ENCODE measurements around the gene TESMIN.

The TESMIN gene

GRCh38 chr11:68757711-68758110 lies 6.4 kb upstream of the TESMIN start:
- Histone ChIP-seq H3K9ac (ENCODE audit: low read length) (no peak overlapping the region), H3K4me1 (ENCODE audit: control insufficient read depth, low read depth, low read length) (no peaks in the 10 kb centered on the region), H3K36me3 (ENCODE audit: control insufficient read depth, low read depth, low read length) (no peaks in the 10 kb centered on the region), H3K27ac (ENCODE audit: low read length) (no peak overlapping the region), H3K4me3 (ENCODE audit: low read length) (no peak overlapping the region), H3K9me3 (ENCODE audit: control insufficient read depth, low read depth, low read length) (no peaks in the 10 kb centered on the region), H3K27me3 (ENCODE audit: control insufficient read depth, insufficient read depth, low read length) (no peaks in the 10 kb centered on the region)

DNA sequence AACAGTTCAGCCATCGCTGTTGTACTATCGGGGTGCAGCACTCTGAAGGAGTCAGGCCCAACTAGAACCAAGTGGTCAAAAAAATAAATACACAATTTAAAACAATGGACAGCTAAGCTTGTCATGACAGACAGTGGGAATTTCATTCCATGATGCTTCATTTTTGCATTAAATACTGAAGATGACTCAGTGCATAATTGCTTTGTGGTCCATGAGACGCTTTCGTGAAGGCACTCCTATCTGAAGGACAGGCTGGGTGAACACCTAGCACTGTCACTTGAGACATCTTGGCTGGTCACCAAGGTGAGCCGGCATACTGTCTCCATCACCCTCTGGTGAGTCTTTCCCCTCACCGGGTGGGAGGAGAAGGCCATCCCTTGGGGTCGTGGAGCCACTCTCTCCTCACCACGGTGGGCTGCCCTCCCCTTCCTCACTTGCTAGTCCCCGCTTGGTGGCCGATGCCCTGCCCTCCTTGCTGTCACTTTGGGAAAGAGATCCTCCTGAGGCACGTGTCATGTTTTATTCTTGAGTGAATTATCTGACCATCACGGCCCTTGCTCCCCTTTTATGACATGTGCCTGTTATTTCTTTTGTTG lies 4.9 kb upstream of the TESMIN start:
- no peaks in the 10 kb centered on the region for H3K9me3 ChIP-seq (ENCODE audit: control insufficient read depth, low read depth, low read length)
- H3K4me3 ChIP-seq (ENCODE audit: low read length), result no peak overlapping the region
- H3K9ac ChIP-seq (ENCODE audit: low read length), result no peak overlapping the region
- H3K27me3 ChIP-seq (ENCODE audit: control insufficient read depth, insufficient read depth, low read length), result no peaks in the 10 kb centered on the region
- H3K4me1 ChIP-seq (ENCODE audit: control insufficient read depth, low read depth, low read length), result no peaks in the 10 kb centered on the region
- H3K27ac ChIP-seq (ENCODE audit: low read length), result no peak overlapping the region
- no peaks in the 10 kb centered on the region for H3K36me3 ChIP-seq (ENCODE audit: control insufficient read depth, low read depth, low read length)

DNA sequence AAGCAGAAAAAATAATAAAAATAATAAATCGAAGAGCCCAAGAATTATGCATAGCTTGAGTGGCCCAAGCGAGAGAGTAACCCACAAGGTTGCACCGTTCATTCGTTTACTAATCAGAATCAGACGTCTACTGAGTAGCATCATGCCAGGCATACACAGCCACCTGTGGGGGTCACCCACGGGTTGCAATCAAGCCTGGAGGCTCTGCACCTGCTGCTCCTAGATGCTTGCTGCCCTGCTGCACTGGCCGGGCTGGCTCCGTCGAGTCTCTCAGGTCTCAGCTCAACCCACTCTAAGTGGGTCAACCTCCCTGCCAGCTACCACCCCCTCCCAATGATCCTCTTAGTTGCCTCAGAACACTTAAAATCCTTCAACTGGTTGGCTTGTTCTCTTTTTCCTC lies 2.0 kb upstream of the TESMIN start:
- no peaks in the 10 kb centered on the region for H3K9me3 ChIP-seq (ENCODE audit: control insufficient read depth, low read depth, low read length)
- H3K27me3 ChIP-seq (ENCODE audit: control insufficient read depth, insufficient read depth, low read length), result no peaks in the 10 kb centered on the region
- no peak overlapping the region for H3K4me3 ChIP-seq (ENCODE audit: low read length)
- H3K4me1 ChIP-seq (ENCODE audit: control insufficient read depth, low read depth, low read length), result peaks cover 14% of the 10 kb centered on the region
- no peaks in the 10 kb centered on the region for H3K36me3 ChIP-seq (ENCODE audit: control insufficient read depth, low read depth, low read length)
- H3K9ac ChIP-seq (ENCODE audit: low read length), result no peak overlapping the region
- no peak overlapping the region for H3K27ac ChIP-seq (ENCODE audit: low read length)

DNA sequence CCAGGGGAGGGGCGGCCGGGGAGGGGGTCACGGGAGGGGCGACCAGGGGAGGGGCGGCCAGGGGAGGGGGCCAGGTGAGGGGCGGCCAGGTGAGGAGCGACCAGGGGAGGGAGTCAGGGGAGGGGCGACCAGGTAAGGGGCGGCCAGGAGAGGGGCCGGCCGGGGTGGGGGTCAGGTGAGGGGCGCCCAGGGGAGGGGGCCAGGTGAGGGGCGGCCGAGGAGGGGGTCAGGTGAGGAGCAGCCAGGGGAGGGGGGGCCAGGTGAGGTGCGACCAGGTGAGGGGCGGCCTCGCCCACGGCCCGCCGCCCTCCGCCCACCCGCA lies 355 bp downstream of the TESMIN start:
- Histone ChIP-seq H3K27me3 (ENCODE audit: control insufficient read depth, insufficient read depth, low read length) (no peaks in the 10 kb centered on the region), H3K36me3 (ENCODE audit: control insufficient read depth, low read depth, low read length) (peaks cover 12% of the 10 kb centered on the region), H3K9me3 (ENCODE audit: control insufficient read depth, low read depth, low read length) (no peaks in the 10 kb centered on the region), H3K27ac (ENCODE audit: low read length) (no peak overlapping the region), H3K4me3 (ENCODE audit: low read length) (peak overlapping the region; percentile 35), H3K4me1 (ENCODE audit: control insufficient read depth, low read depth, low read length) (peaks cover 19% of the 10 kb centered on the region), H3K9ac (ENCODE audit: low read length) (no peak overlapping the region)

- Histone ChIP-seq H3K9me3 (ENCODE audit: control insufficient read depth, low read depth, low read length) (no peaks in the 10 kb centered on the region), H3K27me3 (ENCODE audit: control insufficient read depth, insufficient read depth, low read length) (no peaks in the 10 kb centered on the region), H3K4me3 (ENCODE audit: low read length) (peak overlapping the region; percentile 69), H3K9ac (ENCODE audit: low read length) (peak overlapping the region; percentile 81), H3K36me3 (ENCODE audit: control insufficient read depth, low read depth, low read length) (peaks cover 17% of the 10 kb centered on the region), H3K4me1 (ENCODE audit: control insufficient read depth, low read depth, low read length) (peaks cover 19% of the 10 kb centered on the region), H3K27ac (ENCODE audit: low read length) (peak overlapping the region; percentile 69)
These were observed 921 bp downstream of the TESMIN start for GRCh38 chr11:68750195-68751003.

DNA sequence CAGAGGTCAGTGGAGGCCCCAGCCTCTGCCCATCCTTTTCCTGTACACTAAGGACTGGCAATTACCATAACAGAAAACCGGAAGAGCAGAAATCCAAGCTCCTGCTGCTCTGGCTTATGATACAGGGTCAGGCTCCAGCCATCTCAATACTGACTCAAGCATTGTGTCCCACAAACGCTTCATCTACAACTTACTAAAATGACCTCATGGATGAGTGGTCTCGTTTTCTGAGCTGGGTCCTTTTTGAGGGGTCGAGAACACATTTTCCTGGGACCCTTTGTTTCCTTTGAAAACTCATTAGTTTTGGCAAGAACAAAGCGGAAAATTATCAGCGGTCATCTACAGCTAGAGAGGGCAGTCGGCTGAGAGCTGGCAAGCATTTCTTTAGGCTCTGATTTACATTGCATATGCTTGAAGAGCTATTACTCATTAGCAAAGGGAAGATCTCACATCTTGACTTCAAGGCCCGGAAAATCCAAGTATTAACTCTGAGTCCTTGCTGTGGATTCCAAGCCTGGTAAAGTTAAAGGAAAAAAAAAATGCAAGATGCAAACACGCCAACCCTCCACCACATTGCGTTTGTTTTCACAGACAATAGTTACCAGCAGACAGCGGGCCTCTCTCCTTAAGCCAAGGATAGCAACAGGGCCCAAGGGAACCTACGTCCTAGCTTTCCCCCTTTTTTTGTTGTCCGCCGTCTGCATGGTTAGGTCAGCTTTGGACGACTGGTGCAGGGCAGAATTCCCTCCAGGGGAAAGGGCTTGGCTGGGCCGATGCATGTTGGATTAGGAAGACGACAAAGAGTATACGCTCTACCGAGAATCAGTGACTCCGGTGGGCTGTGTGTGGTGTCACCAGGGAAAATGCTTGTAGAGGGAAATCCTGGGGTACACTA lies 1.8 kb downstream of the TESMIN start:
- Histone ChIP-seq H3K4me3 (ENCODE audit: low read length) (peak overlapping the region; percentile 69), H3K4me1 (ENCODE audit: control insufficient read depth, low read depth, low read length) (peaks cover 19% of the 10 kb centered on the region), H3K27ac (ENCODE audit: low read length) (peak overlapping the region; percentile 69), H3K27me3 (ENCODE audit: control insufficient read depth, insufficient read depth, low read length) (no peaks in the 10 kb centered on the region), H3K36me3 (ENCODE audit: control insufficient read depth, low read depth, low read length) (peaks cover 27% of the 10 kb centered on the region), H3K9me3 (ENCODE audit: control insufficient read depth, low read depth, low read length) (no peaks in the 10 kb centered on the region), H3K9ac (ENCODE audit: low read length) (peak overlapping the region; percentile 81)

DNA sequence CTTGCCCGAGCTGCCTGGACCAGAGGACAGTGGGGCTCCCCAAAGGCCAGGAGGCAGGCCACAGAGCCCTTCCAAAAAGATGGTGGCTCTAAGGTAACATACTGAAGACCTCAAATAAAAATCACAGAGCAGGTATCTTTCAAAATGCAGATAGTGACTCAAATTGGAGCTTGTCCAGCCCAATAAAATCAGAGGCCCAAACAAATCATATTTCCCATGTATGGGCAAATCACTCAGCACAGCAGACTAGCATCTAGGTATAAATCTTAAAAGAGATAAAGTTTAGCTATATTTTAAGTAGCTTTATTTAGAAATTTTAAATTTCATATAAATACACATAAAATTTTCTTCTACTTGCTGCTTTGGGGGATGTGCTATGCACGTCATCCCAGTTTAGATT lies 3.3 kb downstream of the TESMIN start:
- H3K9me3 ChIP-seq (ENCODE audit: control insufficient read depth, low read depth, low read length), result no peaks in the 10 kb centered on the region
- no peak overlapping the region for H3K27ac ChIP-seq (ENCODE audit: low read length)
- peaks cover 19% of the 10 kb centered on the region for H3K4me1 ChIP-seq (ENCODE audit: control insufficient read depth, low read depth, low read length)
- no peaks in the 10 kb centered on the region for H3K27me3 ChIP-seq (ENCODE audit: control insufficient read depth, insufficient read depth, low read length)
- peaks cover 40% of the 10 kb centered on the region for H3K36me3 ChIP-seq (ENCODE audit: control insufficient read depth, low read depth, low read length)
- no peak overlapping the region for H3K9ac ChIP-seq (ENCODE audit: low read length)
- no peak overlapping the region for H3K4me3 ChIP-seq (ENCODE audit: low read length)

DNA sequence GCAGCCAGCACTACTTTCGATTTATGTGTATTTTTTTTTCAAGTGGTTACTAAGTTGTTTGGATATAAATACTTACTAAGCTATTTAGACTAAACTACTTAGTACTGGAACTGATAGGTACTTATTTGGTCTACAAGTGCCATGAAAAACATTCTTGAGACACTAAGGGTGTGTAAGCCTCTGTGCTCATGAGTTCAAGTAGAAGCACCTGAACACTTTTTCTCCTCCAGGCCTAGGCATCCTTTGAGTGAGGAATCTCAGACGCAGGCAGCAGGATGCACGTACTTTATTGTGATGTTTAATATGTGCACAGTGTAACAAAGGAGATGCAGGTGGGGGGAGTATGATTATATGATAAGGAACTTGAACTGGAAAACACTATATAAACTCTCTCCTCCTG lies 7.8 kb downstream of the TESMIN start:
- H3K36me3 ChIP-seq (ENCODE audit: control insufficient read depth, low read depth, low read length), result peaks cover 40% of the 10 kb centered on the region
- H3K27me3 ChIP-seq (ENCODE audit: control insufficient read depth, insufficient read depth, low read length), result no peaks in the 10 kb centered on the region
- no peaks in the 10 kb centered on the region for H3K9me3 ChIP-seq (ENCODE audit: control insufficient read depth, low read depth, low read length)
- no peak overlapping the region for H3K27ac ChIP-seq (ENCODE audit: low read length)
- no peak overlapping the region for H3K9ac ChIP-seq (ENCODE audit: low read length)
- peaks cover 8% of the 10 kb centered on the region for H3K4me1 ChIP-seq (ENCODE audit: control insufficient read depth, low read depth, low read length)
- no peak overlapping the region for H3K4me3 ChIP-seq (ENCODE audit: low read length)

- H3K4me1 ChIP-seq (ENCODE audit: control insufficient read depth, low read depth, low read length), result peaks cover 3% of the 10 kb centered on the region
- peaks cover 45% of the 10 kb centered on the region for H3K36me3 ChIP-seq (ENCODE audit: control insufficient read depth, low read depth, low read length)
- no peak overlapping the region for H3K4me3 ChIP-seq (ENCODE audit: low read length)
- no peak overlapping the region for H3K27ac ChIP-seq (ENCODE audit: low read length)
- no peaks in the 10 kb centered on the region for H3K27me3 ChIP-seq (ENCODE audit: control insufficient read depth, insufficient read depth, low read length)
- no peak overlapping the region for H3K9ac ChIP-seq (ENCODE audit: low read length)
- H3K9me3 ChIP-seq (ENCODE audit: control insufficient read depth, low read depth, low read length), result no peaks in the 10 kb centered on the region
These were observed 9.9 kb downstream of the TESMIN start for GRCh38 chr11:68741463-68741862.

GRCh38 chr11:68735646-68736045 lies 15.7 kb downstream of the TESMIN start:
- no peaks in the 10 kb centered on the region for H3K9me3 ChIP-seq (ENCODE audit: control insufficient read depth, low read depth, low read length)
- no peaks in the 10 kb centered on the region for H3K27me3 ChIP-seq (ENCODE audit: control insufficient read depth, insufficient read depth, low read length)
- no peaks in the 10 kb centered on the region for H3K4me1 ChIP-seq (ENCODE audit: control insufficient read depth, low read depth, low read length)
- peaks cover 12% of the 10 kb centered on the region for H3K36me3 ChIP-seq (ENCODE audit: control insufficient read depth, low read depth, low read length)
- H3K4me3 ChIP-seq (ENCODE audit: low read length), result no peak overlapping the region
- H3K9ac ChIP-seq (ENCODE audit: low read length), result no peak overlapping the region
- no peak overlapping the region for H3K27ac ChIP-seq (ENCODE audit: low read length)

GRCh38 chr11:68735125-68735524 lies 16.2 kb downstream of the TESMIN start:
- no peaks in the 10 kb centered on the region for H3K4me1 ChIP-seq (ENCODE audit: control insufficient read depth, low read depth, low read length)
- no peak overlapping the region for H3K27ac ChIP-seq (ENCODE audit: low read length)
- no peak overlapping the region for H3K9ac ChIP-seq (ENCODE audit: low read length)
- no peak overlapping the region for H3K4me3 ChIP-seq (ENCODE audit: low read length)
- no peaks in the 10 kb centered on the region for H3K9me3 ChIP-seq (ENCODE audit: control insufficient read depth, low read depth, low read length)
- peaks cover 12% of the 10 kb centered on the region for H3K36me3 ChIP-seq (ENCODE audit: control insufficient read depth, low read depth, low read length)
- no peaks in the 10 kb centered on the region for H3K27me3 ChIP-seq (ENCODE audit: control insufficient read depth, insufficient read depth, low read length)
